HG02623 (cell line): Measurements from ENCODE around the gene CCT4.
A peak's percentile ranks its signal among the peaks of the same experiment; 100 is the strongest.
"Not testable (repeated sequence)": the region's sequence is repeated elsewhere in the genome, so short reads cannot be mapped to it uniquely, and the experiment has no call there.

ENCODE experiments used
- ATAC-seq: cut with Tn5 transposase; IDR thresholded peaks from one replicate; pipeline ENCODE4 v1.9.1; 2021; ENCODE audit warnings: moderate library complexity; ENCODE audit not compliant: unreplicated experiment

Gene CCT4

DNA sequence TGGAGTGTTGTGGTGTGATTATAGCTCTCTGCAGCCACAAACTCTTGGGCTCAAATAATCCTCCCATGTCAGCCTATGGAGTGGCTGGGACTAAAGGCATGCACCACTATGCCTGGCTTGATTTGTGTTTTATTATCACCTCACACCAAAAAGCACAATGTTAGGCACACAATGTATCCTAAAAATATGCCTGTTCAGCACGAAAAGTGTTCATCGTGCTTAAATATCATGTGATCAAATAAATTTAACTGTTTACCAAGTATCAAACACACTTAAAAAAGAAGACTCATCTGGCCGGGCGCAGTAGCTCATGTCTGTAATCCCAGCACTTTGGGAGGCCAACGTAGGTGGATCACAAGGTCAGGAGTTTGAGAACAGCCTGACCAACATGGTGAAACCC is 5.6 kb downstream of the CCT4 start:
- no peak for ATAC-seq

DNA sequence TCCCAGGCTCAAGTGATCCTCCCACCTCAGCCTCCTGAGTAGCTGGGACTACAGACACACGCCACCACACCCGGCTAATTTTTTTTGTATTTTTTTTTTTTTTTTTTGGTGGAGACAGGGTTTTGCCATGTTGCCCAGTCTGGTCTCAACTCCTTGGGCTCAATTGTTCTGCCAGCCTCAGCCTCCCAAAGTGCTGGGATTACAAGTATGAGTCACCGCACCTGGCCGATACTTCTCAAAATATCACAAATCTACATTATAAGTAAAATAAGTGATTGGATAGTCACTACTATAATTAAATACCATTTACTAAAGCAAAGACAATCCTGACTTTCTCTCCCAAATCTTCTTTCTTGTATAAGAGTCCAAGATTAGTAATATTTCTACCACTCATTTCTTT is 9.1 kb downstream of the CCT4 start:
- not testable (repeated sequence) for ATAC-seq

GRCh38 chr2:61878761-61879160 is 9.7 kb downstream of the CCT4 start:
- no peak for ATAC-seq

DNA sequence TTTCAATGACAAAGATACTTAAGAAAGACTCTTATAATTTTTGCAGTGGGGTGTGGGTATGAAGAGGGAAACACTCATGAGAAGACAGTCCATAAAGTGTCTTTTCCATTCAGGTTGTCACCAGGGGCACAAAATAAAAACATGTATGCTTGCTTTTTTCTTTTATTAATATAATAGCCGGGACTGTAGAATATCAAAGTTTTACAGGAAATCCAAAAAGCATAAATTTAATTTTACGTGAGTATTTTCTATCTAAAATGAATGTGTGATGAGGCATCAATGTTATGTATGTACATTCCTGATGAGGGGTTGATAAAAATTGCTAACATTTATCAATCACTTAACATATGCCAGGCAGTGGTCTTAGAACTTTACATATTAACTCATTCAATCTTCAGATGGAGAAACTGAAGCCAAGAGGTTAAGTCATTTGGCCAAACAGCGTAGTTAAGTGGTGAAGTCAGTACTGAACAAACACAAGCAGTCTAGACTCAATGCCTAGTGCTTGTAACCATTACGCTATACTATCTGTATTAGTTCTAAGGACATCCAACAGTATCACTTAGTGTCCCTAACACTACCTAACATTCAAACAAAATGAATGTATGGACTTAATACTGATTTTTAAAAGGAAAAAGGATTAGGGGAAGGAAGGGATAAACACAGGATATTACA is 10.7 kb downstream of the CCT4 start:
- no peak for ATAC-seq

GRCh38 chr2:61876400-61876799 is 12.1 kb downstream of the CCT4 start:
- ATAC-seq, result no peak

DNA sequence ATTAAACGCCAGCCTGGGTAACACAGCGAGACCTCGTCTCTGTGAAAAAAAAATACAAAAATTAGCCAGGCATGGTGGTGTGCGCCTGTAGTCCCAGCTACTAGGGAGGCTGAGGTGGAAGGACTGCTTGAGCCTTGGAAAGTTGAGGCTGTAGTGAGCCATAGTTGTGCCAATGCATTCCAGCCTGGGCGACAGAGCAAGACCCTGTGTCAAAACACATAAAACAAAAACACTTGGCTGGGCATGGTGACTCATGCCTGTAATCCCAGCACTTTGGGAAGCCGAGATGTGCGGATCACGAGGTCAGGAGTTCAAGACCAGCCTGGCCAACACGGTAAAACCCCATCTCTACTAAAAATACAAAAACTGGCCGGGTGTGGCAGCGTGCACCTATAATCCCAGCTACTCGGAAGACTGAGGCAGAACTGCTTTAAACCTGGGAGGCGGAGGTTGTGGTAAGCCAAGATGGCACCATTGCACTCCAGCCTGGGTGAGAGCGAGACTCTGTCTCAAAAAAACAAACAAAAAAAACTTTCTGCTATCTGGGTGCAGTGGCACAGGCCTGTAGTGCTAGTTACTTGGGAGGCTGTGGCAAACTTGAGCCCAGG is 21.9 kb downstream of the CCT4 start:
- ATAC-seq, result not testable (repeated sequence)

DNA sequence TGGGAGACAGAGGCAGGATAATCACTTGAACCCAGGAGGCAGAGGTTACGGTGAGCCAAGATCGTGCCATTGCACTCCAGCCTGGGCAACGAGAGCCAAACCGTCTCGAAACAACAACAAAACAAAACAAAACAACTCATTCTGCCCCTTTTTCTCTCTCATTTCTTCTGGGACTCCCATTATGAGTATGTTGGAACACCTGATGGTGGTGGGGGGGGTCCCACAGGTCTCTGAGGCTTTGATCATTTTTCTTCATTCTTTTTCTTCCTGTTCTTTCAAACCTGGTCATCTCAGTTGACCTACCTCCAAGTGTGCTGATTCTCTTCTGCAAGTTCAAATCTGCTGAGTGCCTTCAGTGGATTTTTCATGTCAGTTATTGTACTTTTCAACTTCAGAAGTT is 26.4 kb downstream of the CCT4 start:
- no peak for ATAC-seq

- no peak for ATAC-seq
Measured at GRCh38 chr2:61857224-61857623, 31.2 kb downstream of the CCT4 start.

DNA sequence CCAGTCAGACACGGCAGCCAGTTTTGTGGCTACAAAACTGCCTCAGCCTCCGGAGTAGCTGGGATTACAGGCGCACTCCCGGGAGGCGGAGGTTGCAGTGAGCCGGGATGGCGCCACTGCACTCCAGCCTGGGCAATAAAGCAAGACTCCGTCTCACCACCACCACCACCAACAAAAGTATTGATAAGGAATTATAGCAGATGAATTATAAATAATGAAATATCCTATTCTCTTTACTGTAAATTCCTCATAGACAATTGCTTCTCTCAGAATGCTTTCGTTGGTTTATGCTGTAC is 33.2 kb downstream of the CCT4 start:
- no peak for ATAC-seq

DNA sequence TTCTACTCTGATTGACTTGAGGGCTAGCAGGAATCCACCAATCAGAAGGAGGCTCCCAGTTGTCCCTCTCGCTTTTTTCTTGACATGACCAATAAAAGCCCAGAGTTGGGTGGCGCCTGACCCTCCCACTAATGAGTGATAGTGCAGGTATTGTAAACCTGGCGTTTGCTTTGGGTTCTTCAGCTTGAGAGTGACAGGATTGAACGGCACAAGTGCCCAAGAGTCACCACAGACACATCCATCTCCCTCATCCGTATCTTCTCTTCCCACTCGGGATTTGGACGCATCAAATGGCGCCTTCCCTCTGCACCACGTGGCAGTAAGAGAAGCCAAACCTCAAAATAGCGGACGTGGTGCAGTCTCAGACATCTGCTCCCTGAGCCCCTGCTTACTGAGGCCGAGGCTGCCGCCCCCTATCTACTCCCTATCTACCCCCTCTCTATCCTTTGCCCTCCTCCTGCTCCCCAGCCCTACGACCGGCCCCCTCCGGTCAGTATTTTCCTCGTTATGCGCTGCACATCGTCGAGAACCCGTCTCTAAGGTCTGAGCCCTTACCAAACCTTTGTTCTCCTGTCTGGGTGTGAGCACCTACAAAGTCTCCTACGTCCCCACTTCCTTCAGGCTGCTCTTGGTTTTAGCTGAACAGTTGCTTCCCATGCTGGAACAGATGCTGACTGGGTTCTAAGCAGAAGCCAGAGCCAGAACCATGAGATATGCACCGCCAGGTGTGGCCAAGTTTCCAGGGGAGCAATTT is 33.7 kb downstream of the CCT4 start:
- peak; percentile 90 for ATAC-seq

GRCh38 chr2:61853847-61854563 is 34.5 kb downstream of the CCT4 start, which contains the start of gene FAM161A:
Gene FAM161A (minus strand): TSS chr2:61854060. CDS start chr2:61854041, 19 bp downstream.
- peak; percentile 71 for ATAC-seq

DNA sequence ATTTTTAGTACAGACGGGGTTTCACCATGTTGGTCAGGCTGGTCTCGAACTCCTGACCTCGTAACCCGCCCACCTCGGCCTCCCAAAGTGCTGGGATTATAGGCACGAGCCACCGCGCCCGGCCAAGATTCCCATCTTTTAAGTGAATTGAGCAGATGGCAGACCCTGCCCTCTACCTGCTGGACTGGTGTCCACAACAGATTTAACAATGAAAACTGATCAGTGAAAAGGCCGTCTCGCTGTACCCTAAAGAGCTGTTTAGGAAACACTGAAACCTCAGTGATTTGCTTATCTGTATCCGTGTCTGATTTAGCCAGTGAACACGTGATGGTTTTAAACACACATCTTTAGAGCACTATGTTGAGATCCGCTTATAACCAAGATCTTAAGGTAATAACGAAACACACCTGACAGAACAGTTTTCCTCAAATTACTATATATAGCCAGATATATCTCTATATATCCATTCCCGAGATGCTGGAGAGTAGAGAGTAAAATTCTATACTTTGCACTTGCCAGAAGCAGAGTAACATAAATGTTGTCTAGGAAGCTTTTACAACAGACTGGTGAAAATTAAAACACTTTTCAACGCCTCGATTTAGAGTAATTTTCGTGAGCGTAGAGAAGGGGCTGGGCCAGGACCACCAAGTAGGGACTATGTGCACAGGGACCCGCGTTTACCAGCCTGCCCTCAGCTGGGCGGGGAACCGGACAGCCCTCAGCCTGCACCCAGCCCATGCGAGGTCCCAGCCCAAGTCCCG is 35.2 kb downstream of the CCT4 start:
- peak; percentile 58 for ATAC-seq

DNA sequence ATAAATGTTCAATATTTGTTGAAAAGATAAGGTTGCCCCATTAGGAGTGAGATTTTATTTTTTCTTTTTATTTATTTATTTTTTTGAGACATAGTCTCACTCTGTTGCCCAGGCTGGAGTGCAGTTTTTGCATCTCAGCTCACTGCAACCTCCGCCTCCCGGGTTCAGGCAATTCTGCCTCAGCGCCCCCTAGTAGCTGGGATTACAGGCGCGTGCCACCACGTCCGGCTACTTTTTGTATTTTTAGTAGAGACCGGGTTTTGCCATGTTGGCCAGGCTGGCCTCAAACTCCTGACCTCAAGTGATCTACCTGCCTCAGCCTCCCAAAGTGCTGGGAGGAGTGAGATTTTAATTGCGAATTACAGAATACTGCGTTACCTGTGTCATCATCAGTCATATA is 37.2 kb downstream of the CCT4 start:
- not testable (repeated sequence) for ATAC-seq

GRCh38 chr2:61845320-61845719 is 43.1 kb downstream of the CCT4 start:
- ATAC-seq, result no peak

- ATAC-seq, result no peak
Measured at GRCh38 chr2:61841286-61841685, 47.2 kb downstream of the CCT4 start.

DNA sequence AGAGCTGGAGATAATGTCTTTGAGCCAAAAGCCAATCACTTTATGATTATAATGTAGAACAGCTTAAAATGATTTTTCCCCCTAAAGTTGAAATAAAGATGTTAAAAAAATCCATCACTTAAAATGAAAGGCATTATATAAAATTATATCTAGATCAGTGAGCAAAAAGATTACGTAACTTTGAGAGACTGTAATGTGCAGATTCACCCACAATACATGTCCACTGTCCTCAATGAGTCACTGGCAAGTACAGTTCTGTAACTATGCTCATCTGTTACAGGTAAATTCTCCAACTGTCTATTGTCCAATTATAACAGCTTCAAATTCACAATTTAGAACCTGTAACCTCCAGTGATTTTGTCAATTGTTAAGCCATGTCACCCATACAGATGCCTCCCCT is 53.6 kb downstream of the CCT4 start:
- no peak for ATAC-seq

- no peak for ATAC-seq
Measured at GRCh38 chr2:61833971-61834370, 54.5 kb downstream of the CCT4 start.

DNA sequence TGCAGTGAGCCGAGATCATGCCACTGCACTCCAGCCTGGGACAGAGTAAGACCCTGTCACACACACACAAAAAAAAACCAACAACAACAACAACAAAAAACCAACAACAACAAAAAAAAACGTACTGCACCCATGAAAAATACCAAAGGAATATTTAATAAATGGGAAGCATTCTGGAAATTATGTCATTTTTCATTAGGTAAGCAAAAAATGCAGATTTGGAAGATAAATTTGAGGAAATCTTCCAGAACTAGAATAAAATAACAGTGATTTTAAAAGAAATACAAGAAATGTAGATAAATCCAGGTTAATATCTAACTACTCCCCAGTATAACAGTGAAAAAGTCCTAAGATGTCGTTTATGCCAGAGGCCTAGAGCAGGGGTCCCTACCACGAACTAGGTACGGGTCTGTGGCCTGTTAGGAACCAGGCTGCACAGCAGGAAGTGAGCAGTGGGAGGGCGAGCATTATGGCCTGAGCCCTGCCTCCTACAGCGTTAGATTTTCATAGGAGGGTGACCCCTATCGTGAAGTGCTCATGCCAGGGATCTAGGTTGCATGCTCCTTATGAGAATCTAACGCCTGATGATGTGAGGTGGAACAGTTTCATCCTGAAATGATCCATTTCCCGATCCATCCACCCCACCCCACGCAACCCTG is 56.1 kb downstream of the CCT4 start:
- ATAC-seq, result no peak

DNA sequence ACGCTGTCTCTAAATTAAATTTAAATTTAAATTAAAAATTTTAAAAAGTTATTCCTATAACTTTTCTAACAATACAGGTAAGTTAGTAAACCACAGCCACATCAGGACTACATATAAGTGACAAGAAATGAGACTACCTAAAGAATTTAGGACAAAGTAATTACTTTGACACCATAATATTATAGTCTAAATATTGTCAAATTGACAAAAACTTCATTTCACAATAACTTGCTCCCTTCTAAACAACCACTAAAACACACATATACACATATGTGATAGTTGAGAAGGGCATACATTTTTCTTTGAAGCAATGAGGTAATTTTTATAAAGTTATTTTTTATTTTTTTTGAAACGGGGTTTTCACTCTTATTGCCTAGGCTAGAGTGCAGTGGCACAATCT is 66.2 kb downstream of the CCT4 start:
- ATAC-seq, result no peak
